Stimulated activated CD8-positive, alpha-beta memory T cell treated with anti-CD3 and anti-CD28 coated beads, Interleukin-15, amount 100 ng/mL, for 24 hours (primary cell): Measurements from ENCODE around the gene GNLY.

Experiments
- DNase-seq: peaks from one replicate; pipeline ENCODE4 v3.0.0-alpha.2; 2020; ENCODE audit warnings: low read depth

Gene GNLY

GRCh38 chr2:85684806-85685205 is 9.4 kb upstream of the GNLY start:
- DNase-seq = no peak

GRCh38 chr2:85690932-85691331 is 3.2 kb upstream of the GNLY start:
- DNase-seq = no peak

- DNase-seq = no peak
Measured at GRCh38 chr2:85692039-85692645, 2.0 kb upstream of the GNLY start.

- no peak for DNase-seq
Measured at GRCh38 chr2:85695121-85695520, 963 bp downstream of the GNLY start.

- no peak for DNase-seq
Measured at GRCh38 chr2:85695691-85696668, 1.8 kb downstream of the GNLY start.

- DNase-seq = no peak
Measured at GRCh38 chr2:85697096-85697495, 2.9 kb downstream of the GNLY start.

GRCh38 chr2:85697716-85698115 is 3.6 kb downstream of the GNLY start:
- DNase-seq = no peak

GRCh38 chr2:85698184-85698879 is 4.2 kb downstream of the GNLY start:
- no peak for DNase-seq

- no peak for DNase-seq
Measured at GRCh38 chr2:85698880-85699254, 4.7 kb downstream of the GNLY start.

GRCh38 chr2:85699325-85699724 is 5.2 kb downstream of the GNLY start:
- no peak for DNase-seq

GRCh38 chr2:85702172-85702571 is 8.0 kb downstream of the GNLY start:
- DNase-seq = no peak

GRCh38 chr2:85702800-85703199 is 8.6 kb downstream of the GNLY start:
- DNase-seq = no peak

- no peak for DNase-seq
Measured at GRCh38 chr2:85703329-85703728, 9.2 kb downstream of the GNLY start.

GRCh38 chr2:85704038-85704437 is 9.9 kb downstream of the GNLY start:
- no peak for DNase-seq

GRCh38 chr2:85704800-85705679 is 10.9 kb downstream of the GNLY start:
- DNase-seq = no peak

- no peak for DNase-seq
Measured at GRCh38 chr2:85705680-85706039, 11.5 kb downstream of the GNLY start.

- no peak for DNase-seq
Measured at GRCh38 chr2:85706063-85706462, 11.9 kb downstream of the GNLY start.

- DNase-seq = no peak
Measured at GRCh38 chr2:85706599-85707296, 12.6 kb downstream of the GNLY start.

GRCh38 chr2:85707304-85707703 is 13.1 kb downstream of the GNLY start:
- no peak for DNase-seq

- DNase-seq = no peak
Measured at GRCh38 chr2:85708641-85709040, 14.5 kb downstream of the GNLY start.

- no peak for DNase-seq
Measured at GRCh38 chr2:85709401-85709811, 15.2 kb downstream of the GNLY start.
